HG03039 (cell line): ENCODE data around the gene POU2F1.

Experiments
- ATAC-seq: cut with Tn5 transposase; IDR thresholded peaks from one replicate; pipeline ENCODE4 v1.9.1; 2021; ENCODE audit warnings: mild to moderate bottlenecking, moderate library complexity; ENCODE audit not compliant: unreplicated experiment

POU2F1 gene

GRCh38 chr1:167457936-167458584 lies 237.4 kb downstream of the POU2F1 start:
- ATAC-seq, result no peak

- no peak for ATAC-seq
Observed at GRCh38 chr1:167460836-167461235, 240.2 kb downstream of the POU2F1 start.

GRCh38 chr1:167462341-167462740 lies 241.7 kb downstream of the POU2F1 start:
- no peak for ATAC-seq

GRCh38 chr1:167463080-167463479 lies 242.4 kb downstream of the POU2F1 start:
- no peak for ATAC-seq

- ATAC-seq, result no peak
Observed at GRCh38 chr1:167463875-167464575, 243.3 kb downstream of the POU2F1 start.

- no peak for ATAC-seq
Observed at GRCh38 chr1:167465018-167465417, 244.3 kb downstream of the POU2F1 start.

GRCh38 chr1:167465743-167466142 lies 245.1 kb downstream of the POU2F1 start:
- no peak for ATAC-seq

- ATAC-seq, result no peak
Observed at GRCh38 chr1:167467126-167467710, 246.5 kb downstream of the POU2F1 start.

- no peak for ATAC-seq
Observed at GRCh38 chr1:167467752-167468151, 247.1 kb downstream of the POU2F1 start.

- no peak for ATAC-seq
Observed at GRCh38 chr1:167469280-167469965, 248.7 kb downstream of the POU2F1 start.

GRCh38 chr1:167471568-167471967 lies 250.9 kb downstream of the POU2F1 start:
- no peak for ATAC-seq

GRCh38 chr1:167472752-167473521 lies 252.3 kb downstream of the POU2F1 start:
- ATAC-seq, result no peak

GRCh38 chr1:167473761-167474160 lies 253.1 kb downstream of the POU2F1 start:
- no peak for ATAC-seq

GRCh38 chr1:167474191-167474641 lies 253.5 kb downstream of the POU2F1 start:
- no peak for ATAC-seq

GRCh38 chr1:167476061-167476460 lies 255.4 kb downstream of the POU2F1 start:
- ATAC-seq, result no peak
